Measurements from ENCODE around the gene PCSK5. TPM values are rescaled to one million over a fixed set of nuclear protein-coding genes. Genes with fewer than 3 reads are reported as not detected.

The PCSK5 gene
- total and polyA plus RNA-seq, 2 donors (not counting 3 experiments of a cell fraction or from before 2014, with no cell fraction given) = 2.6 to 4.8 TPM

DNA sequence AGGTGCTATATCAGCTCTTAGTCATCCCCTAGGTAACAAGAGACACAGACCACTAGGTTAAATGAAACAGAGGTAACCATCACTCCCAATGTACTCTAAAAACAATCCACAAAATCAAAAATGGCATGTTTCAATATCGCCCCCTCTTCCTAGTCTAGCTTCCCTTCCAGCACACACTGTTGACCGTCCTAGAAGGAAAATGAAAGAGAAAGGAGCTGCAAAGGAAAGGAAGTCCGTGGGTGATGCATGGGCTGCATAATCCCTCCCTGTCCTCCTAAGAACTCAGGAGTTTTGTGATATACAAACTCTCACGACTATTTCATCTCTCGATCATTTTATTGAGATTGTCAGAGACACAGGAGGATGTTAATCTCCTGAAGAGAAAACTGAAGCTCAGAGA, 402.2 kb downstream of the PCSK5 start:
- no TSS peak for BruUV-seq (replicated peaks)
- POLR2A ChIA-PET = no interaction called here
- no peaks in the 10 kb centered on the region for H3K27me3 ChIP-seq (ENCODE audit: control insufficient read depth in 2 of 2, insufficient read depth in 2 of 2, low read length in 2 of 2)
- no peaks in the 10 kb centered on the region for H3K36me3 ChIP-seq (ENCODE audit: control insufficient read depth in 2 of 2, extremely low read depth in 1 of 2, insufficient read depth in 2 of 2, low read length in 2 of 2)
- no peaks in the 10 kb centered on the region for H3K9me1 ChIP-seq (replicated peaks; ENCODE audit: control insufficient read depth, extremely low read depth, insufficient read depth, low read length)
- dilution Hi-C loops (cut with MboI; ENCODE audit: extremely low pct_ligation_motif_present, low sequenced_read_pairs) (no loop called here), intact Hi-C loops (cut with micrococcal nuclease) (no loop called here)
- no peak overlapping the region for H3K9ac ChIP-seq (replicated peaks; ENCODE audit: extremely low read depth, insufficient read depth, low read length)
- no peaks in the 10 kb centered on the region for H4K20me1 ChIP-seq (replicated peaks; ENCODE audit: control insufficient read depth, extremely low read depth, insufficient read depth, low read length)
- no peak for TF ChIP-seq POLR2AphosphoS5 (IDR thresholded peaks at IDR 0.05; ENCODE audit: insufficient read depth, low read depth, low read length)
- no peak for TF ChIP-seq POLR2A (IDR thresholded peaks at IDR 0.05; ENCODE audit: low read depth, low read length)
- TF ChIP-seq, protein P1, sequence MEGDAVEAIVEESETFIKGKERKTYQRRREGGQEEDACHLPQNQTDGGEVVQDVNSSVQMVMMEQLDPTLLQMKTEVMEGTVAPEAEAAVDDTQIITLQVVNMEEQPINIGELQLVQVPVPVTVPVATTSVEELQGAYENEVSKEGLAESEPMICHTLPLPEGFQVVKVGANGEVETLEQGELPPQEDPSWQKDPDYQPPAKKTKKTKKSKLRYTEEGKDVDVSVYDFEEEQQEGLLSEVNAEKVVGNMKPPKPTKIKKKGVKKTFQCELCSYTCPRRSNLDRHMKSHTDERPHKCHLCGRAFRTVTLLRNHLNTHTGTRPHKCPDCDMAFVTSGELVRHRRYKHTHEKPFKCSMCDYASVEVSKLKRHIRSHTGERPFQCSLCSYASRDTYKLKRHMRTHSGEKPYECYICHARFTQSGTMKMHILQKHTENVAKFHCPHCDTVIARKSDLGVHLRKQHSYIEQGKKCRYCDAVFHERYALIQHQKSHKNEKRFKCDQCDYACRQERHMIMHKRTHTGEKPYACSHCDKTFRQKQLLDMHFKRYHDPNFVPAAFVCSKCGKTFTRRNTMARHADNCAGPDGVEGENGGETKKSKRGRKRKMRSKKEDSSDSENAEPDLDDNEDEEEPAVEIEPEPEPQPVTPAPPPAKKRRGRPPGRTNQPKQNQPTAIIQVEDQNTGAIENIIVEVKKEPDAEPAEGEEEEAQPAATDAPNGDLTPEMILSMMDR (IDR thresholded peaks at IDR 0.05; ENCODE audit: extremely low read depth in 1 of 2, insufficient read depth in 1 of 2, low read depth in 1 of 2, low read length in 2 of 2) = no peak
- TF ChIP-seq EZH2 (IDR thresholded peaks at IDR 0.05; ENCODE audit: borderline replicate concordance, low read depth, low read length, severe bottlenecking) = no peak
- no peak for TF ChIP-seq FOS (IDR thresholded peaks at IDR 0.05; ENCODE audit: borderline replicate concordance, insufficient read depth, low read length)
- TF ChIP-seq GATA2 (IDR thresholded peaks at IDR 0.05; ENCODE audit: insufficient read depth, insufficient read length, low read depth, low read length) = no peak
- TF ChIP-seq JUN (IDR thresholded peaks at IDR 0.05; ENCODE audit: borderline replicate concordance, insufficient read depth, insufficient read length, low read depth) = no peak
- TF ChIP-seq, protein P2, sequence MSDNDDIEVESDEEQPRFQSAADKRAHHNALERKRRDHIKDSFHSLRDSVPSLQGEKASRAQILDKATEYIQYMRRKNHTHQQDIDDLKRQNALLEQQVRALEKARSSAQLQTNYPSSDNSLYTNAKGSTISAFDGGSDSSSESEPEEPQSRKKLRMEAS (IDR thresholded peaks at IDR 0.05; ENCODE audit: insufficient read depth, insufficient read length) = no peak
- no peak for TF ChIP-seq MYC (IDR thresholded peaks at IDR 0.05; ENCODE audit: low read depth, low read length)
- FAIRE-seq (no peak), DNase-seq (ENCODE audit: low read depth, low spot score) (no peak)
- H3K9me3 ChIP-seq (replicated peaks; ENCODE audit: control insufficient read depth, insufficient read depth, low read length) = no peaks in the 10 kb centered on the region
- H3K4me1 ChIP-seq (ENCODE audit: control insufficient read depth, extremely low read depth, insufficient read depth, low read length) = no peaks in the 10 kb centered on the region
- no peak overlapping the region for H3K4me3 ChIP-seq (replicated peaks in 1 of 3; ENCODE audit: insufficient read depth in 1 of 3, low read depth in 1 of 3, low read length in 3 of 3)
- H3K79me2 ChIP-seq (ENCODE audit: control insufficient read depth, insufficient read depth, low read length) = no peaks in the 10 kb centered on the region
- CTCF ChIA-PET = interaction anchor here (1.6 to 5.0 kb wide), 2 partner anchors 10 to 1027 kb away, joined by 4 to 35 read pairs; no protein-coding TSS in a partner anchor
- H2AFZ ChIP-seq (ENCODE audit: low read depth, low read length) = no peak overlapping the region
- no peak overlapping the region for H3K4me2 ChIP-seq (ENCODE audit: insufficient read depth, low read length)
- no peak overlapping the region for H3K27ac ChIP-seq (ENCODE audit: insufficient read depth, low read depth, low read length)
